Hypothalamus (tissue), 51 donors: Measurements from ENCODE around the gene TSACC.
A peak's percentile ranks its signal among the peaks of the same experiment; 100 is the strongest.

Experiments
- DNase-seq, 51 donors: peaks; one replicate each; lab custom pipeline; 2025; lab: John Stamatoyannopoulos, UW

Gene TSACC

DNA sequence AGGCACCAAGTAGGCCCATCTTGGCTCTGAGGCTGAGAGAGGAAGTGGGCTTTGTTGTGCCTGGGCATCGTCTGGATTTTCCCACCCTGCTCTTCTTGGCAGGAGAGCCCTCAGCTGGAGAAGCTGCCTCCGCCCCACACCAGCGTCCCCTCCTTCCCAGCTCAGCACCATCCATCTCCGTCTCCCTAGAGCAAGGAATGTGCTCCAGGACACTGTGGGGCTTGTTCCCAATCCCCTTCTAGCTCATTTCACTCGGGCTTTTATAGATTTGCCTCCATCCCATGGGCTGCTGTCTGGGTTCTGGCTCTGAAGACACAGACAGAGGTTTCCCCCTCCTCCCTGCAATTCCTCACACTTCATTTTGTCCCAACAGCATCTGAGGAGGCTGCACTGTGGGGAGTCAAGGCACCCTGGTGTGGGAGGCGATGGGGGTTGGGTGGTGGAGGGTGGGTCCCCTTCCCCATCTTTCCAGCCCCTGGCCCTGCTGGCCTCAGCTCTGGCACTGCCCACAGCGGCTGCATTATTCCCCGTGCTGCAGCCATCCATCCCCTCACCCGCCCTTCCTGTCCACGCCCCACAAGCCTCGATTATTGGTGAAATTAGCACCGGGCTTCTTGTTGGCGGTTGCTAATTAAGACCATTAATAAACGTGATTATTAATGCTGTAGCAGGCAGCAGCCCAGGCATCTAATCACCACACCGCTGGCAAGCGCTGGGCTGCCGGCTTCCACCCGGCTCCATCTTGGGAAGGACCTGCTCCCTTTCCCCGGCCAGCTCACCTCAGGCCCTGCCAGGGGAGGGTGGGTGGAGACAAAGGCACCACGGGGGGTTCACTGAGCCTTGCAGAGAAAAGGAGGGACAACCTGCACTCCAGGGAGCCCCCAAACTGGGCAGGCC lies 52.4 kb downstream of the TSACC start:
- peak in 37 of 51 donors; percentile 22 to 86 (median 61) for DNase-seq

DNA sequence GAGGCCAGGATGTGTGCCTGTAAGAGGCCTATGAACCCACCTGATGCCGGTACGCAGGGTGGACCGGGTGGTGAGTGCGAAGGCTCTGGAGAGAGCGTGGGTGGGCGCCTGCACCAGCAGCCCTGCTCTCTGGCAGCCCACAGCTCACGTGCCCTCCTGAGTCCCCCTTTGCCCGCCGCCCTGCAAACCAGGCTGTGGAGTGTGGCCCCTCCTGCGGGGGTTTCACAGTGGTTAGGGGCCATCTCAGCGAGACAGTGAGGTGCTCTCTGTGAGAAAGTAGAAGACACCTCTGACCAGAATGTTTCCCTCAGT lies 53.0 kb downstream of the TSACC start:
- no peak for DNase-seq

DNA sequence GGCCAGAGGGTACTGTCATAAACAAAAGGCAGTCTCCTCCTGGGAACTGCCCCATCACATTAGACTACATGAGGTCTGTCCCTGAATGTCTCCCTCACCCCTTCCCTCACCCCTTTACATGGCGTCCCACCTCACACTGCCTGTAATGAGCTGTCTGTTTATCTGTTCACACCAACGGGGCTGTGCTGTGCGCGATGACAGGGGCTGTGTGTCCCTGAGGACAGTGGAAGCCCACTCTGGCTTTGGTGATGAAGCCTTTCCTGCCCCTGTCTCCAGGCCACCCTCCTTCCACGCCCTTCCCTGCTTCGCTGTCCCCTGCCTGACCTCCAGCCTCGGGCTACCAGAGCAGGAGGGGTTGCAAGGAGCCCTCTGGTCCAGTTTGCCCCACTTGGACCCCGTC lies 53.4 kb downstream of the TSACC start:
- DNase-seq: peak in 1 of 51 donors; percentile 4

DNA sequence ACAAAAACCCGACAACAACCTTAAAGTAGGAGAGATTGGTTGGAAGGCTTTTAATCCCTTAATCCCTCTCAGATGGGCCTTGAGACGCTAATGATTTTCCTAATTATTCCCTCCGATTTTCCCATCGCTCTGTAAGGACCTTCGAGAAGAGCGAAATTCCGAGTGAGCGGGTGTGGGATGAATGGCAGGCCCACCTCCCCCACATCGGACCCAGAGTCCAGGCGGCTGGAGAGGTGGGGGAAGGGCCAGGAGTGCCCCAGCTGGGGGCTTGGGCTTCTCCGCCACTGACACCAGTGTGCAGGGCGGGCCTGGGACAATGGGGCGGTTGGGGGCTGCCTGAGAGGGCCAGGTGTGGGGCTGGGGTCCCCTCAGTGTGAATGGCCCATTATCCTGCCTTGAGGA lies 54.1 kb downstream of the TSACC start:
- DNase-seq: no peak

DNA sequence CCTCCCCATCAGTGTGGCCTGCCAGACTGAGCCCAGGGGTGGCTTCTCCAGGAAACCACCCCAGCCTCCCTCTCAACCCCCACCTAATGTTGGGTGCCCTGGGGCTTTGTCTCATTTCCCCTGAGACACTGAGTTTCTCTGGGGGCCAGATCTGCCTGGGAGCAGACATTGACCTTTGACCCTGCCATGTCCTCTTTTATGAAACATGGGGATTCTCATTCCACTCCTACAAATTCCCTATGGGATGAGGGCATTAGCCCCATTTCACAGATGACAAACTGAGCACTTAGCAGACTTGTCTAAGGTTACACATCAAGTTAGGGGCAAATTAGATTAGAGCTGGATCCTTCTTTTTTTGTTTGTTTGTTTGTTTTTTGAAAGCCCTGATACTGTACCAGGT lies 54.8 kb downstream of the TSACC start:
- no peak for DNase-seq

DNA sequence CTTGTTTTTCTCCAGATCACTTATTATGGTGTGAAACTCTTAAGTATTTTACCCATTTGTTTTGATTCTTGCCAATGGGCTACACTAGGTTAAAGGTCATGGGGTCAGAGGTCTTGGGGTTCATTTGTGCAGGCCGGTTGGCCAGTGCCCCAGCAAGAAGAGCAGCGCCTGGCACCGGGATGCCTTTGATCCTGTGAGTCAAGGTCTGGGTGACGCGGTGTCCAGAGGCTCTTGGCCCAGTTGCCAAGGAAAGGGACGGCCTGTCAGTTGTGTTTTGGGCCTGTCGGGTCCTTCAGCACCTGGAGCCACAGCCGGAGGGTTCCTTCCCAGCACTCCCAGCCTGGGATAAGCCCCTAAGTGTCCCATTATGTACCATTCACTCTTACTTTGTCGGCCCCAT lies 55.8 kb downstream of the TSACC start:
- DNase-seq: peak in 1 of 51 donors; percentile 47

DNA sequence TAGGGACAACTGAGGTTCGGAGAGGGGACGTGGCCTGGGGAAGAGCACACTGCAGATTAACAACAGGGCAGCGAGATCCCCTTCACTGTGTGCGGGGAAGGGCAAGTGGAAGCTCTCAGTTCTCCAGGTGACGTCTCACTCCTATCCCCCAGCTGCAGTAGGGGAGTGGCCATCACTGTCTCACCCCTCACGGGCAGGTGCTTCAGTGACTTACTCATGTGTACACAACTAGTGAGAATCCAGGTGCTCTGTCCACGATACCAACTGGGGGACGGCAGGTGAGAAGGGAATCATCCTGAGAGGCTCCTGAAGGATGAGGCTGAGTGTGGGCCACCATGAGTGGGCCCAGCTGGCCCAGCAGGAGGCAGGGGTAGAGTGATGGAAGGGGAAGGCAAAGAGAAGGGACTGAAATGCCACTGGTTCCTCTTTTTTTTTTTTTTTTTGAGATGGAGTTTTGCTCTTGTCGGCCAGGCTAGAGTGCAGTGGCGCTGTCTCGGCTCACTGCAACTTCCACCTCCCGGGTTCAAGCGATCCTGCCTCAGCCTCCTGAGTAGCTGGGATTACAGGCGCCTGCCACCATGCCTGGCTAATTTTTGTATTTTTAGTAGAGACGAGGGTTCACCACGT lies 56.6 kb downstream of the TSACC start:
- no peak for DNase-seq
